Memory B cell (primary cell): Measurements from ENCODE around the gene PAGE5.

Experiments used
- ATAC-seq: fragments of 150-1000 bp; cut with Tn5 transposase; 2 replicates; pipeline ENCODE4 v1.10.0; 2021; ENCODE audit warnings: low read depth, mild to moderate bottlenecking, moderate library complexity
- DNase-seq, 2 donors: peaks; one replicate each; pipeline ENCODE4 v3.0.0; 2022; ENCODE audit warnings: low spot score in 2 of 2
- H3K27ac Mint-ChIP-seq: one replicate; pipeline ENCODE4 v1.8.0; 2022; ENCODE audit warnings: mild to moderate bottlenecking, moderate library complexity, mixed read lengths
- H3K27me3 Mint-ChIP-seq: one replicate; pipeline ENCODE4 v1.8.0; 2022; ENCODE audit warnings: mixed read lengths
- H3K36me3 Mint-ChIP-seq: one replicate; pipeline ENCODE4 v1.8.0; 2022; ENCODE audit warnings: mild to moderate bottlenecking, mixed read lengths
- H3K4me1 Mint-ChIP-seq: one replicate; pipeline ENCODE4 v1.8.0; 2022; ENCODE audit warnings: mixed read lengths
- H3K4me3 Mint-ChIP-seq: one replicate; pipeline ENCODE4 v1.8.0; 2022; ENCODE audit warnings: mild to moderate bottlenecking, moderate library complexity, mixed read lengths
- H3K9me3 Mint-ChIP-seq: one replicate; pipeline ENCODE4 v1.8.0; 2022; ENCODE audit warnings: mixed read lengths

The PAGE5 gene, protein sequence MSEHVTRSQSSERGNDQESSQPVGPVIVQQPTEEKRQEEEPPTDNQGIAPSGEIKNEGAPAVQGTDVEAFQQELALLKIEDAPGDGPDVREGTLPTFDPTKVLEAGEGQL

DNA sequence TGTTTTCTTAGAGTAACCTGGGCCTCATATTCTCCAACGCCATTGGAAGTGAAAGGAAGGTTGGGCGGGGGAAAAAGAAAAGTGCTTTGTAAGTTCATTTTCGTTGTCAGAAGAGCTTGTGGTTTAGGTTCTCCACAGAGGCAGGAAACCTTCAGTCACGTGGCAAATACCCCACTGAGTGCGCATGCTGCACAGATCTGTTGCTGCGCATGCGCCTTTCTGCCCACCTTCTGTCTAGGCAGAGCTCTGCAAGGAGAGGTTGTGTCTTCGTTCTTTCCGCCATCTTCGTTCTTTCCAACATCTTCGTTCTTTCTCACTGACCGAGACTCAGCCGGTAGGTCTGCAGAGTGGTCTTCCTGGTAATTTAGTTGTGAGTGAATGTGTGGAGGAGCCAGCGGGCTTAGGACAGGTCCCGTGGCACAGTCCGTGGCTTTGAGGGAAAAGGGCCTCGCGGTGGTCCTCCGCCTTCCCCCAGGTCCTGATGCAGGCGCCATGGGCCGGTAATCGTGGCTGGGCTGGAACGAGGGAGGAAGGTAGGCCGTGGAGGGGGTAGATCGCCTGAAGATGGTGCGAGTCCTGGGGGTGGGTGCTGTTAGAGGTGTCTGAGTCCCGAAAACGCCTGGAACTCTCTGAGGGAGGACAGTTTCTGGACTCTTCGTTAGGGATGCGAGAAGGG lies at the start of gene PAGE5:
PAGE5 (plus strand) TSS at position 228 of the 676 bp plus-strand sequence. CDS start 1,037 bp downstream, outside the sequence.
- no peak within 1 kb of the TSS for H3K4me3 Mint-ChIP-seq

GRCh38 chrX:55187281-55187680 lies 32.9 kb upstream of the PAGE5 start:
- H3K36me3 Mint-ChIP-seq: no peaks in the 10 kb centered on the region
- no peaks in the 10 kb centered on the region for H3K4me1 Mint-ChIP-seq
- no peak overlapping the region for H3K4me3 Mint-ChIP-seq
- H3K9me3 Mint-ChIP-seq: no peaks in the 10 kb centered on the region
- no peak for DNase-seq
- H3K27ac Mint-ChIP-seq: no peak overlapping the region
- ATAC-seq: no peak
- no peaks in the 10 kb centered on the region for H3K27me3 Mint-ChIP-seq

More for the DNA sequence above, at the start of gene PAGE5:
- DNase-seq (no peak), ATAC-seq (no peak)
- H3K27me3 Mint-ChIP-seq: peaks cover 4% of the 10 kb centered on the region
- H3K36me3 Mint-ChIP-seq: no peaks in the 10 kb centered on the region
- no peak within 1 kb of the TSS for H3K27ac Mint-ChIP-seq
- H3K9me3 Mint-ChIP-seq: no peaks in the 10 kb centered on the region
- no peaks in the 10 kb centered on the region for H3K4me1 Mint-ChIP-seq

DNA sequence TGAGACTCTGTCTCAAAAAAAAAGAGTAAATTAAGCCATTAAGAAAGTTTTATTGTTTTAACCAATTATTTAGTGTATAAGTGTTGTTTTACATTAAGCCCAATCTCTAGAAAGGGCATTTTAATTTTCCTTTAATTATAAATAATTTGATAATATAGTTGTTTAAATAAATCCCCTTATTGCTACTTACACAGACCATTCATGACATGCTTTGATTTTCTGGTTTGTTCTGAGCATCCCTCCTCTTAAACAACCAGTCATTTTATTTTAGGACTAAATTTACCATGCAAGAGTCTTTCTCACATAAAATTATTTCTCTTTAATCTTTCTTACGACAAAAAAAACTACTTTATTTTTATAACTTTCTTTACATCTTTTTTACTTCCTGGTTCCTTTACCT lies 23.5 kb upstream of the PAGE5 start:
- ATAC-seq: no peak
- H3K4me1 Mint-ChIP-seq: no peaks in the 10 kb centered on the region
- H3K4me3 Mint-ChIP-seq: no peak overlapping the region
- peaks cover 2% of the 10 kb centered on the region for H3K9me3 Mint-ChIP-seq
- DNase-seq: no peak
- no peak overlapping the region for H3K27ac Mint-ChIP-seq
- H3K27me3 Mint-ChIP-seq: no peaks in the 10 kb centered on the region
- no peaks in the 10 kb centered on the region for H3K36me3 Mint-ChIP-seq

- Mint-ChIP-seq H3K27me3 (no peaks in the 10 kb centered on the region), H3K27ac (no peak overlapping the region), H3K36me3 (no peaks in the 10 kb centered on the region), H3K4me1 (no peaks in the 10 kb centered on the region), H3K9me3 (no peaks in the 10 kb centered on the region), H3K4me3 (no peak overlapping the region)
- no peak for ATAC-seq
- DNase-seq: no peak
These were observed 18.1 kb upstream of the PAGE5 start for GRCh38 chrX:55201930-55202579.

- Mint-ChIP-seq H3K27ac (no peak overlapping the region), H3K27me3 (no peaks in the 10 kb centered on the region), H3K4me3 (no peak overlapping the region), H3K36me3 (no peaks in the 10 kb centered on the region), H3K4me1 (no peaks in the 10 kb centered on the region), H3K9me3 (no peaks in the 10 kb centered on the region)
- no peak for ATAC-seq
- no peak for DNase-seq
These were observed 13.8 kb upstream of the PAGE5 start for GRCh38 chrX:55206162-55206941.

DNA sequence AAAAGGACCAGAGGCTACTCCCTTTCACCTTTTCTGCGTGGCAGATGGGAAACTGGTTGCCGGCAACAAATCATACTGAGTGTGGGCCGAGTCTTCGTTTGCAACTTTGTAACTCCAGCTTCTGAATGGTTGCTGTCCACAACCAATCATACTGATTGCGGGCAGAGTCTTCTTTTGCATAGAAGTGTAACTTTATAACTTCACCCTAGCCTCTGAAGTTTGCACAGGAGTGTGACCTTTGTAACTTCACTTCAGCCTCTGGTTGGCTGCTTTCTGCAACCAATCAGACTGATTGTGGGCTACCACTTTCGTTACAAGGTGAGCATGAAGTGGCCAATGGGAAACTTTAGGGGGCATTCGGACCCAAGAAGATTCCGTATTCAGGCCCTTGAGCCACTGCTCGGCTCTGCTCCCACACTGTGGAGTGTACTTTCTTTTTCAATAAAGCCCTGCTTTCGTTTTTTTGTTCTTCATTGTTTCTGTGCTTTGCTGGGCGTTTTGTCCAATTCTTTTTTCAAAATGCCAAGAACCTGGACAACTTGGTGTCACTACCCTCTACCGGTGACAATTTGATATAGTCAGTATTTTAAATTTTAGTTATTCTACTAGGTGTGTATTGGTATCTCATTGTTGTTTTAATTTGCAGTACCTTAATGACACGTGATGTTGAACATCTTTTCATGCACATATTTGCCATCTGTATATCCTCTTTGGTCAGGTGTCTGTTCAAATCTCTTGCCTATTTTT lies 9.0 kb upstream of the PAGE5 start:
- Mint-ChIP-seq H3K4me3 (no peak overlapping the region), H3K27ac (no peak overlapping the region), H3K4me1 (no peaks in the 10 kb centered on the region), H3K36me3 (no peaks in the 10 kb centered on the region), H3K27me3 (no peaks in the 10 kb centered on the region), H3K9me3 (no peaks in the 10 kb centered on the region)
- no peak for ATAC-seq
- DNase-seq: no peak

- H3K27ac Mint-ChIP-seq: no peak overlapping the region
- ATAC-seq: no peak
- no peak overlapping the region for H3K4me3 Mint-ChIP-seq
- no peaks in the 10 kb centered on the region for H3K4me1 Mint-ChIP-seq
- H3K27me3 Mint-ChIP-seq: no peaks in the 10 kb centered on the region
- no peak for DNase-seq
- H3K36me3 Mint-ChIP-seq: no peaks in the 10 kb centered on the region
- no peaks in the 10 kb centered on the region for H3K9me3 Mint-ChIP-seq
These were observed 6.8 kb upstream of the PAGE5 start for GRCh38 chrX:55213381-55213780.

GRCh38 chrX:55240788-55241340 lies 20.7 kb downstream of the PAGE5 start:
- Mint-ChIP-seq H3K4me3 (no peak overlapping the region), H3K4me1 (no peaks in the 10 kb centered on the region), H3K9me3 (no peaks in the 10 kb centered on the region), H3K27ac (no peak overlapping the region), H3K27me3 (peaks cover 3% of the 10 kb centered on the region), H3K36me3 (no peaks in the 10 kb centered on the region)
- DNase-seq (no peak), ATAC-seq (no peak)

DNA sequence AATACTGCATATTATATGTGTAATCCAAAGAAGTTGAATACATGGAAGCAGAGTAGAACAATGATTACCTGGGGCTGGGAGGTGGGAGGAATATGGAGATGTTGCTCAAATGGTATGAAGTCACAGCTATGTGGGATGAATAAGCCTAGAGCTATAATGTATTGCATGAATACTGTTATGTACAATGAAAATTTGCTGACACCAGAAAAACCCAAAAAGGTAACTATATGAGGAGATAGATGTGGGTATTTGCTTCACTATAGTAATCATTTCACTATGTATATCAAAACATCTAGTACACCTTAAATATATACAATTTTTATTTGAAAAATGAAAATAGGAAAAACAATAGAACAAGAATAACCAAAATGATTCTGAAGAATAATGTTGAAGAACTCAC lies 33.4 kb downstream of the PAGE5 start:
- no peak overlapping the region for H3K27ac Mint-ChIP-seq
- H3K27me3 Mint-ChIP-seq: peaks cover 3% of the 10 kb centered on the region

DNA sequence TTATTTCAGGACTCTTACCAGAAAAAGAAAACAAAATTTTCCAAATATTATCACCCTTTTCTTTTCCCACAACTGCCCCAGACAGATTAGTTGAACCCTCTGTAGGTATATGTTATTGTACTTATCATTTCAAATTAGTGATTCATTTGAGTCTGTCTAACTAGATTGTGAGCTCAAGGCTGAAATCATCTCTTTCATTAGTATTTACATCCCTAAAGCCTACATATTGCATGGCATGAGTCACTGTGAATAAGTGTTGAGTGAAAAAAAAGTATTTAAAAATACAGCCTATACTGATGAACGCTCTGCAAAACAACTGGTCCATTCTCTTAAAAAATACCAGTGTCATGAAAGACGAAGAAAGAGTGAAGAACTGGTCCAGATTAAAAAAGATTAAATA lies 40.7 kb downstream of the PAGE5 start:
- DNase-seq (no peak), ATAC-seq (no peak)
- no peak overlapping the region for H3K4me3 Mint-ChIP-seq
- no peak overlapping the region for H3K27ac Mint-ChIP-seq
- no peaks in the 10 kb centered on the region for H3K27me3 Mint-ChIP-seq
- H3K4me1 Mint-ChIP-seq: no peaks in the 10 kb centered on the region
- no peaks in the 10 kb centered on the region for H3K36me3 Mint-ChIP-seq
- no peaks in the 10 kb centered on the region for H3K9me3 Mint-ChIP-seq

More for the DNA sequence above, 33.4 kb downstream of the PAGE5 start:
- Mint-ChIP-seq H3K9me3 (no peaks in the 10 kb centered on the region), H3K4me3 (no peak overlapping the region), H3K4me1 (no peaks in the 10 kb centered on the region), H3K36me3 (no peaks in the 10 kb centered on the region)
- DNase-seq (no peak), ATAC-seq (no peak)

GRCh38 chrX:55264816-55265215 lies 44.7 kb downstream of the PAGE5 start, which contains the start of gene PAGE3:
PAGE3 (minus strand) TSS chrX:55264916; CDS start chrX:55263903, 1,013 bp downstream.
- DNase-seq (no peak), ATAC-seq (no peak)
- no peak within 1 kb of the TSS for H3K4me3 Mint-ChIP-seq
- H3K27ac Mint-ChIP-seq: no peak within 1 kb of the TSS
- H3K9me3 Mint-ChIP-seq: no peaks in the 10 kb centered on the region
- H3K4me1 Mint-ChIP-seq: no peaks in the 10 kb centered on the region
- H3K36me3 Mint-ChIP-seq: no peaks in the 10 kb centered on the region
- no peaks in the 10 kb centered on the region for H3K27me3 Mint-ChIP-seq
